Measurements from ENCODE around the gene ATXN7L1.
"Not testable (repeated sequence)": the region's sequence is repeated elsewhere in the genome, so short reads cannot be mapped to it uniquely, and the experiment has no call there.

Gene ATXN7L1

DNA sequence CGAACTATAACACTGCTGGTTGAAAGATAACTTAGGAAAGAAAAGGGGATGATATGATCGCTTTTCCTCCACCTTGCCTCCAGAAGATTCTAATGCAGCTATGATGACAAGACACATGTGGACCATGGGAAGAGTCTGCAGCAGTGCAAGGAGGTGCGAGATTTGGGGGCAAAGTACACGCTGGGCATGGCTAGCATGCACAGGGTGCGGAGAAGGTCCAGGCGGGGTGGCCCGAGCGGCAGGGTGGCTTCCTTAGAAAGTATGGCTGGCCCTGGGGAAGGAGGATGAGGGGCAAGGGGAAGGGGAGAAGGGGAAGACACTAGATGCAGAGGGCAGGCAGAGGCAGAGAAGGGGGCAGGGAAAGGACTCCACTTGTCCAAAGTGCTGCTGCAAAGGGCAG, 15.6 kb downstream of the ATXN7L1 start:
- no peak for DNase-seq (ENCODE audit: low spot score)

DNA sequence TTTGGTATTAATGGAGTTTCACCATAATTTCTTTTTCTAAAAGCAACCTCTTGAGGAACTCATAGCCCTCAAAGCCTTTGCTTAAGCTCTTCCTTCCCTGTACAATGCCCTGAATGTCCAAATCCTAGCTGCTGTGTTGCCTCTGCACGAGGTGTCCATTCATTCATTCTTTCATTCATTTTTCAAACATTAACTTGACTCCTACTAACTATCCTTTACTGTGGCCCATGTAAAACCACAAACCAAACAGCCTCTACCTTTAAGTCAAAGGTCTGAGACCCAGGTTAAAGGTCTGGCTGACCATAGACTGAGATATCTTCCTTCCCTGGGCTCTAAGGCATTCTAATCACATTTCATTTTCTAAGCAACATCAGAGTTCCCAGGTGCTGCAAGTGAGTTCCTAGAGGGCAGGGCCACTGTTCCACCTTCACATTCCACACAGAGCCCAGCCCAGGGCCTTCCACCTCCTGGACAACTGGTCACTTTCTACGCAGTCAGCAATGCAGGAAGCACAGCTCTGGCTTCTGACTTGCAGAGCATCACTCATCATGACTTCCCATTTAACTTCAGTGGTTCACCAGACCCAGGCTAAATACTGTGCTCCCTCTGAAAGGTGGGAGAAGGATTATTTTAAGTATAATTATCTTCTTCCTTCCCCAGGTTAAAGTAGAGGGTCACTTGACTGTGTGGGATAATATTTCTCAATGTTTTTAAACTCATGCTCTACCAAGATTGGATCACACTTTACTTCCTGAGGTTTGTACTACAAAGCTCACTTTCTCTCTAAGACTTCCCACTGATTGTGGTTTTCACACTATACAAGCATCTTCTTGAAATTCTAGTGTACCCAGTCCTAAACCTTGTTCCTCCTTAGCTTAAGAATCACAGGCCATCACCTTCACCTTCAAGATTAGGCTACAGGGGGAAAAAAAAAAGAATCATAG, 19.1 kb downstream of the ATXN7L1 start:
- DNase-seq (ENCODE audit: low spot score): no peak

DNA sequence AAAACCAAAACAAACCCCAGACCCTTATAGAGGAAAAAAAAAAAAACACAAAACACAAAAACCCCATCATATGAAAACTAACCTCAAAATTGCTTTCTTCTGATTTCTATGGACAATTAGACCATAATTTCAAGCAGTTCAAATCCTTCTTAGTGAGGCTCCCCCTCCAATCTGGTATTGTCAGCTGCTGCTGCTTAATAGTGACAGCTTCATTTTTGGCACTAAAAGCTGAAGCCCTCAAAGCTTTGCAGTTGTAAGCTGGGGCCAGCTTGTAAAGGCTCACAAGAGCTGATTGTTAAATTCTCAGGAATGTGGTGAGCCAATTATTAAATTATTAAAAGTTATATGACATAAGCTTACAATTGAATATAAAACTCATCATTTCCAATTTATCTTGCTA, 21.9 kb downstream of the ATXN7L1 start:
- no peak for DNase-seq (ENCODE audit: low spot score)

DNA sequence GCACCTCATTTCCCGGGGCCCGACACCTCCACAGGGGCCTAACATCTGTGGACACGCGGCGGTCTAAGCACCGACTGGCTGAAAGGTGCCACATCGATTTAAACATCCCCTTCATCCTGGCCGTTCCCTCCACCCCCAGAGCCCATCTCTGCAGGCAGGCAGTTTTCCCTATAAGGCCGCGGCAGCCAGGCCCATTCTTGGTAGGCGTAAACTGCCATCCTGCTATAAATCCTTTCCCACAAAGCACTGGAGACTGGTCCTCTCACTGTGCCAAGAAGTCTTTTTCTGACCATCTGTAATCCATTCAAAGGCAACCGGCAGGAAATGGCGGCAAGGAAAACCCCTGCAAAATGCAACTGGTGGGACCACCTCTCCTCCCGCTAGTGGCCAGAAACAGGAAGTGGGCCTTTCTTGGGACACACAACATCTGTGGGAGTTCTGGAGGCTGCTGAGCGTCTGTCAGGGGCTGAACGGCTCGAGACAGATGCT, 22.4 kb downstream of the ATXN7L1 start:
- no peak for DNase-seq (ENCODE audit: low spot score)

DNA sequence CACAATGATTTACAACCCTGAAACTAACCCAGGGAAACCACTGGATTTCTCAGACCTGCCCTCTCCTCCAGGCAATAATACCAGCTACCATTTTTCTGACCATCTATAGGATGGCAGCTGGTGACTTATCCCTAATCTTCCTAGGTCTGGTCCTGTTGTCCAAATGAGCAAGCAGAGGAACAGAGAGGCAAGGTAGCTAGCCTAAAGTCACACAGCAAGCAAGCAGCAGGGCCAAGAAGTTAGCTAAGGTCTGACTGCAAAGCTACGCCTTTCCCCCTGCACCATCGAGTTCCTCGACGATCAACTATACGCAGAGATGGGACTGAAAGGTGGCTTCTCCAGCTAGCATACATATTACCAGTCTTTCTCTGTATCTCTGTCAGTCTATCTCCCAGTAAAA, 25.3 kb downstream of the ATXN7L1 start:
- DNase-seq (ENCODE audit: low spot score): no peak

DNA sequence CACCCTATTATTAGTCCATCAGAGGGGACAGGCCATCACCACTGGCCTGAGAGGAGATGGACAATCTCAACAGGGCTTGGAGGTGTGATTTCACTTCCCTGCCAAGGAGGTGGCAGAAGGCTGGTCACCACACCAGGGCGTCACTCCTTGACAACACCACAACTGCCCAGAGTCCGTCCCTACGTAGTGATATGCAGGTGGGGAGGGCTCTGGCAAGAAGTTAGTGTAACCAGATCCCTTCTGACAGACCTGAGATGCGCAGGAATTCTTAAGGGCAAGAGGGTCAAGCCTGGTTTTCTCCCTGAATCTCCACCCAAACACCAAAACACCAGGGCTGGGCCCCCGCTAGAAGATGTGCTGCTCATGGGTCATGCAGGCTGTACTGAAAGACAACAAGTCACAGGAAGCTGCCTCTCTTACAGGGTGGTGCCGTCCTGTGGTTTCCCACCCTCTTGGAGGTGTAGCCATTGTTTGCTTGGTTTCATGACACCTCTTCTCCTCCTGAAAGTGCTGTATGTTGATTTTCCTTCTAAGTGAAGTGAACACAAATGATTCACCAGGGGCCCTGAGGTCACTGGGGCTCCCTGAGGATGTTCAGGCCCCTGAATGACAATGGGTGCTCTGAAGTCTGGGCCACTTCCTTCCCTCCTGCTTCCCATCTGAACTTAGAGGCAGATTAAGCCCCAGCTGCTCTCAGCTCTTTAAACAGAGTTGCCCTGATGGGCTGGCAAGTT, 27.1 kb downstream of the ATXN7L1 start:
- no peak for DNase-seq (ENCODE audit: low spot score)

DNA sequence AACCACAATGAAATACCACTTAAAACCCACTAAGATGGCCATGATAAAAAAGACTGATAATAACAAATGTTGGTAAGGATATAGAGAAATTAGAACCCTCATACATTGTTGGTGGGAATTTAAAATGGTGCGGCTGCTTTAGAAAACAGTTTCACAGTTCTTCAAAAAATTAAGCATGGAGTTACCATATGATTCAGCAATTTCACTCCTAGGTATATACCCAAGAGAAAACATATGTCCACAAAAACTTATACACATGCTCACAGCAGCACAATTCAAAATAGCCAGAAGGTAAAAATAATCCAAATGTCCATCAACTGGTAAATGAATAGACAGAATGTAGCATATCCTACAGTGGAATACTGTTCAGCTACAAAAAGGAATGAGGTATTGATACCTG, 30.0 kb downstream of the ATXN7L1 start:
- DNase-seq (ENCODE audit: low spot score): no peak

DNA sequence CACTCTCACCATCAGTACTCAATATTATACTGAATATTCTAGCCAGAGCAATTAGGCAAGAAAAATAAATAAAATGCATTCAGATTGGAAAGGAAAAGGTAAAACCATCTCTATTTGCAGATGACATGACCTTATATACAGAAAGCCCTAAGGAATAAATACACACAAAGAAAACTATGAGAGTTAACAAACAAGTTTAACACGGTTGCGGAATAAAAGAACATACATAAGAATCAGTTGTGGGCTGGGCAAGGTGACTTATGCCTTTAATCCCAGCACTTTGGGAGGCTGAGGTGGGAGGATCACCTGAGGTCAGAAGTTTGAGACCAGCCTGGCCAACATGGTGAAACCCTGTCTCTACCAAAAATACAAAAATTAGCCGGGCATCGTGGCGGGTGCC, 31.7 kb downstream of the ATXN7L1 start:
- DNase-seq (ENCODE audit: low spot score): not testable (repeated sequence)

DNA sequence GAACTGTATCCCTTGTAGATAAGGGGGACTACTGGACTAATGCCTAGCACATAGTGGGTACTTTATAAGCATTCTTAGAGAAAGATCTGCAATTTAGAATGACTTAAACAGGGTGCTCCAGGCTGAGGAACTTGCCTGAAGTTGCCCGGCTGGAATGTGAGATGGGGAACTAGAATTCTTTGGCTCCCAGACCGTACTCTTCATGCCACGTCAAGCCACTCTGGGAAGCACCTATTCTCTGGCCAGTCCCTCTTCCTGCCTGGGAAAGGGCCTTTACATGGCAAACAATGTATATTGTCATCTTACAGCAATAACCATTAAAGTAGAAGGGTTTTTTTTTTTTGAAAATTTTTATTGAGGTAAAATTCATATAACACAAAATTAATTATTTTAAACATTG, 34.5 kb downstream of the ATXN7L1 start:
- no peak for DNase-seq (ENCODE audit: low spot score)

DNA sequence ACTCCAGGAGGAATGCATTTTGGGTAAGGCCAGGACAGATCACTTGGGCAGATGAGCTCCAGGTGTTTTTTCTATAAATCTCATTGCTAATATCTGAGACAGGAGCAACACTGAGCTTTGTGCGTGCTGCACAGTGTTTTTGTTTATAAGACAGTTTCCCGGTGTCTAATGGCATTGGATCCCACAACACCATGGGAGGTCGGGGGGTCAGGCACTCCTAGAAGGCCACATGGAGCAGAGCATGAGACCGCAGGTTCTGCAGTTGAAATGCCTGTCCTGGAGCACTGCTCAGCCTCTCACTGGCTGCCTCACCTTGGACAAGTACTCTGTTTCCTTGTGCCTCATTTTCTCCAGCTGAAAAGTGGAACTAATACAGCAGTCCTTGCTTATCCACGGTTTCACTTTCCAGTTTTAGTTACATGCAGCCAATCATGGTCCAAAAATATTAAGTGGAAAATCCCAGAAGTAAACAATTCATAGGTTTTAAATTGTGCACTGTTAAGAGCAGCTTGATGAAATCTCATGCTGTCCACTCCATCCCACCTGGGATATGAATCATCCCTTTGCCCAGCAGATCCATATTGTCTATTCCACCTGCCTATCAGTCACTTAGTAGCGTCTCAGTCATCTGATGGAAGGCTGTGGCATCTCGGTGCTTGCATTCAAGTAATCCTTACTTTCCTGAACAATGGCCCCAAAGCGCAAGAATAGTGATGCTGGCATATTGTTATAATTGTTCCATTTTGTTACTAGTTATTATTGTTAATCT, 35.2 kb downstream of the ATXN7L1 start:
- DNase-seq (ENCODE audit: low spot score): no peak

DNA sequence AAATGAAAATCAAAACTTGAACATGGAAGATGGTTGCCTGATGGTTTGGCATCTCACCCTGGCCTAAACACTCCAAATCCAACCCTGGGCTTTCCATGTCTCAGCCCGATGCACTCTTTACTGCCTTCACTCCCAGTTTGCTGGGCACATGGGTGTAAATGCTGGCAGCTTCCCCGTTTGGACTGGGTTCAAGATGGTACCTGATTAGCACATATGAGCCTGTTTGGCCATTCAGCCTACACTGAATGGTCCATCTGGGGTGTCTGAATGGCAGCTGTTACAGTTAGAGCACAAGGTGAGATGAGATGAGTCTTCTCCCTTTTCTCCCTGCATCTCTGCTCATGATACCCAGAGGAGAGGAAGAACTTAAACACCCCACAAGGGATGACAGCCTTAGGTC, 37.1 kb downstream of the ATXN7L1 start:
- DNase-seq (ENCODE audit: low spot score): no peak

DNA sequence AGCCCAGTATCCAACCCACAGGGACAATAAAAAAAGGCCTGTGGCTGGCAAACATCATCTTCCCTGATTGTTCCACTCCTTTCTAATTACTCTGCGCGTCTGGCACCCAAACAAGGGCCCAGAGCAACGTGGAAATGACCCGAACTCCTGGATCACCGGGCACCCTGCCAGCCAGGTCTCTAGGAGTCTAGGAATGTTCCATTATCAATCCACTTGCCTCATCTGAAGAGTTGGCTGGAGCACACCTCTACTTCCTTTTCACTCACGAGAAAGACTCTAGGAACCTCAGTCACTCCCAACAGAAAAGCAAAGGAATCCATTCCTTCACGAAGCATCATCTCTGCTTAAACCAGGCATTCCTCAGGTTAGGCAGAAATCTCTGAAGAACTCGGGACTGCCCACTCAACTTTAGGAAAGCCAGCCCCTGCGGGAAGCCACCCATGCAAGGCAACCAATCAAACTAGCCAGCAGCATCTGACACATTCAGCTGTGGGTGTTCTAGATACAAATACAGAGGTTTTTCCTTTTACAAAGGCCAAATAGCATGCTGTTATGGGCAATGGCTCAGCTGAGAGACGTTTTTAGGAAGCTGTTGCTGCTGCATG, 37.7 kb downstream of the ATXN7L1 start:
- peak; percentile 63 for DNase-seq (ENCODE audit: low spot score)

DNA sequence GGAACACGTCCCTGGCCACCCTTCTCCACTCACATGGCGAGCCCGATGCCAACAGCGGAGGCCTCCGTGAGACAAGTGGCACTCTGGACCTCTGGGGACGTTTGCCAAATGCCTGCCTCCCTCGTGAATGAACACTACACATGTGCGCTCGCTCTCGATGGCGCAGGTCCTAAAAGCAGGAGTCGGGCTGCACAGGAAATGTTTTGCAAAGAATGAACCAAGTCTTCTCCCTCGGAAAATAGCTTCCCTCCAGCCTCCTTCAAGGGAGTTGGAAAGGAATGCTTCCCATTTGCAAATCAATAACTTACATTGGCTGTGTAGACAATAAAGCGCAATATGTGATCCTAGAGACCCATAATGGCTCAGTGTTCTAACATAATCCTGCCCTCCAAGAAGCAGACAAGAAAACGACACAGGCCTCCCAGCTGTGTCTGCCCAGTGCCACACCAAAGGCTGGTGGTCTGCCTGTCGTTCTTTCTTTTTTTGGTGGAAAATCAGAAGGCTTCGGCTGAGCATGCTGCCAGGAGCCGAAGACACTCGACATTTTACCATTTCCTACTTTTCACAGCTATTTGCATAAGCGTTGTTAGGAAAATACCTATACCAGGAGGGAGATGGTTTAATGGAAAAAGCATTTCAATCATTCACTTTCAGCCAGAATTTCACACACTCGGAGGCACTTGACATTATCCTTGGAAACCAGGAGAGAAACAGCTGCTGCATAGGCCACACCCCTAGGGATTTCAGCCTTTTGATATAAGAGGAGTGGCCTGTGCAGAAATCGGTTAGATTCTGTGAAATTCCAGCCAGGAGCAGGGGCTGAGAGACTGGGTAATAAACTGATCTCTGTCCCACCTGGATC, 38.4 kb downstream of the ATXN7L1 start:
- no peak for DNase-seq (ENCODE audit: low spot score)

DNA sequence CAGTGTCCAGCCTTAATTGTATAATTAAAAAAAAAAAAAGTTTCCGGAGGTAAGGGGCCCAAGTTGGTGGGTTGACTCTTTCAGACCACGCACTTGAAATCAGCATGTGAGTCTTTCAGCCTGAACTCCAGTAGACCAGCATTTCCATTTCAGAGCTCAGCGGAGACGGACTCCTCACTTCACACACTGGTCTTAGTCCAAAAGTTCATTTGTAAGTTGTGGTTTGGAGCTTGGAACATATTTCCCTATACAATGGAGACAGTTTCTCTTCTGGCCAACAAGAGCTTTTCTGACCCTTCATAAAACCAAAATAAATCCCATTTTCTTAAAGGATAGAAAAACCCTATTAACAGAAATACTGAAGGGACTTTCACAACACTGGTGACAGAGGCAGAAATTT, 41.0 kb downstream of the ATXN7L1 start:
- DNase-seq (ENCODE audit: low spot score): no peak

DNA sequence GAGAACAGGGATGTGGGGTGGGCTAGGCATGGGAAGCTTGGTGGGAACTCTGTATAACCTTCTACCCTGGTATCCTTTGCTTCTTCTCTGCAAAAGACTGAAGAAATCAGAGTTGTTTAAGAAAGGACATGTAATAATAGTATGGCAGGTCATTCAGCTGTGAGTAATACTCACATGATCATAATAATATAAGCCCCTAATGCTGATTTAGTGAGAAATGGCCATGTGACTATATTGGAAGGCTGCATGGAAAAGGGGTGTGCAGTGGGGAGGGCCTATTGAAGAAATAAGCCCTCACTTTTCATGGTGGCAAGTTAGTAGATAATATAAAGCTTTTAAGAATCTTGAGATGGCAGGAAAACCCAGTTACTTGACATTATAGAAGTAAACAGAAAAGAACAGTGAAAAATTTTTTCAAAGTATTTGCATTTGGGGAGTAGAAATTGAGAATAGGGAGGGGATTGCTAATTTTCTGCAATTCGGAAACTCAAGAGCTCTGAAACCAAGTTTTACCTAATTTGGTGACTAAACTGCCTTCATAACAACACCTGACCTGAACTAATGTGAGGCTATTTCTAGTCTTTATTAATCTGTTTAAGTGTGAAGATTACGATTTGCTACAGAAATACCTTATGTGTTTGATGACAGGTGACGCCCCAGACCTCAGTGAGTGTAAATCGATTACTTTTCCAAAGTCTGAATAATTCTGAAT, 44.4 kb downstream of the ATXN7L1 start:
- DNase-seq (ENCODE audit: low spot score): no peak

DNA sequence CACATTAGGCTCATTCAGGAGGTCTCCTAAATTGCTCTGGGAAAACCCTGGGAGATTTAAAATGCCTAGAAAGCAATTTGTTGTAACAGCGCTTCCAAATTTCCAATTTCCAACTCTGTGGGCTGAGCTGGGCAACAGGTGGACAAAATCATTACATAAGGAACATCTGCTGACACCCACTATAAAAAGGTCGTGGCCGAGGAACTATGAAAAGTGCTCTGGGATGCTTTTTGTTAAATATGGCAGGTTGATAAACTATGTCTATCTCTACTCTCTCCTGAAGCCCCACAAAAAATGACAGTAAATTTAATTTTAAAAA, 45.1 kb downstream of the ATXN7L1 start:
- DNase-seq (ENCODE audit: low spot score): no peak

DNA sequence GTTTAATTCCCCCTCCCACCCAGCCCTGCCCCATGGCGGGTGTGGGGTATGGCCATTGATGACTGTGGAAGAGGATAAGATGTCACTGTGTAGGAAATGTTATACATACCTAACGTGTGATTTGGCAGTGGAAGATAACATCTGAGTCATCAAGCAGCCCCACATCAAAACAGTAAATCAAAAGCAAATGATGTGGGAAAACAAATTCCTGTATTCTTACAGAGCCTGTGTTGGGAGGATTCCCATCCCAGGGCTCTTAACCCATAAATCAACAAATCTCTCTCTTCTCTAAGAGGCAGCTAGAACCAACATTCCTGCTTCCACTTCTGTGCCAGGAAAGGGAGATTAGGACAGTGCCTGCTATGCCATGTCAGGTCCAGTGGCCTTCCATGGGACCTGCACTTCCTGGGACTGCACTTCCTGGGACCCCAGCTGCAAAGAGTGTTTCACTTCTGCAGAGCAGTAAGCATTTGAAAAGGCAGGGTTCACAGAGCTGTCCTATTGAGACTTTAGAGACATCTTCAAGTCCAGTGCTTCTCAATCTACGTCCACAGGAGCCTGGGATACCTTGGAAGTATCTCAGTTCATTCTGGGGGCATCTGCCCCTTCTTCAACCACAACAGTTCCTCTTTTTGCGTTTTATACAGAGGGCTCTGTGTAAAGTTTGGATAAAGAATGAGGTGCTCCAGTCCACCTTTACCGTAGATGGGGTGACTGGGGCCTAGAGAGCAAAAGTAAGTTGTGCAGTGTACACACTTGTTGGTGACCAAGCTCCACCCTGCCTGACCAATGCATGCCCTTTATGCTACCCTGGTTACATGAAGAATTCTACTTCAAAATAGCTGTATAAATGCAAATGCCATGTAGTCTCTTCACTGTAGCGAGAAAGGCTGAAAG, 45.7 kb downstream of the ATXN7L1 start:
- peak; percentile 86 for DNase-seq (ENCODE audit: low spot score)

DNA sequence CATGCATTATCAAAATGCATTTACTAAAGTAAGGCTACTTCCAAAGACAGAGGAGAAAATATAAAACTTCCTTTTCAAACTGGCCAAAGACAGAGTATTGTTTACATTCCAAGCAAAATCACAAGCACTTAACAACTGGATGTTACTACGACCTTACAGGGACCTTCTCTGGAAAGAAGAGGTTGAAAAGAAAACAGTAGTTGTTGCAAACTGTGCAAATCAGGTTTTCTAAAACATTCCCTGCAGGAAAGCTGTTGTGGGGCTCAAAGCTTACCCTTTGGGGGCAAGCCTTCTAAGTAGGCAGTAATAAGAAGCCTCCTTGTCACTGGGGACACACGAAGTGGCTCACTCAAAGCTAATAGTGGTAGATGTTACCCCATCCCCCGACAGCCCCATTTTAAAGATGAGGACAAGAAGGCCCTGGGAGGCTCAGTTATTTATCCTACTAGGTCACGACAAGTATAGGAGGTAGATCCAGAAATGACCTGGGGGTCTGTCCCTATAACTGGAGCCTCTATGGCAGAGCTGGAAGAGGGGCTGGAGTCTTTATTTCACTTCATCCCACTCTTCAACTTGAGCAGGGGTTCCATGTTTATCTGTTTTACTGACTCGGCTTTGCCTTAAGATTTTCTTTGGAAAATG, 46.6 kb downstream of the ATXN7L1 start:
- DNase-seq (ENCODE audit: low spot score): no peak

DNA sequence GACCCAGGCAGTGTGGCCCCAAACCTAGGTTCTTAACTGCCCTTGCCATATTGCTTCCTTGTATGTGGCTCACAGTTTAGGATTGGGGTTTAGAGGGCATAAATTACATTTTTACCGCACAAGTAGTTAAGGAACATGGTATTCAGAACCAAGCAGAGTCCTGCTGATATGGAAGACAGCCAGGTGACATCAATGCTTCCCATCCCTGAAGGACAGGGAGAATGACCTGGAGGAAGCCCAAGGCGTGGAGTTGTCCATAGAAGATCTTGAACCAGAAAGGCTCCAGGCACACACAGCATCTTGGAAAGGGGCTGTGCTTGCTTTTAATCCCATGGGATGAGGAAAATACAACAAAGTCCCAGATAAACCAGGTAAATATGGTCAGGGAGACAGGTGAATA, 48.3 kb downstream of the ATXN7L1 start:
- DNase-seq (ENCODE audit: low spot score): no peak
